K562 (cell line): Measurements from ENCODE around the gene STK24. TPM values are rescaled to one million over a fixed set of nuclear protein-coding genes. Genes with fewer than 3 reads are reported as not detected.

Source experiments
- BDP1 ChIP-seq: IDR thresholded peaks from 3 replicates; pipeline ENCODE4 v1.6.1; 2011; ENCODE audit not compliant: insufficient read length, insufficient read depth
- BRD4 ChIP-seq: fragments of 200-600 bp; sonication (generic); IDR thresholded peaks from 2 replicates; pipeline ENCODE4 v1.6.1; 2017; ENCODE audit warnings: inconsistent platforms
- CBX3 ChIP-seq, 2 experiments: IDR thresholded peaks; 1 replicate in 1 of 2; 2 replicates in 1 of 2; pipeline ENCODE4 v1.6.1; 2012; ENCODE audit warnings: inconsistent platforms in 2 of 2, low read length in 2 of 2, borderline replicate concordance in 1 of 2, control low read depth in 1 of 2
- ESRRA ChIP-seq: fragments of 450-650 bp; IDR thresholded peaks from 2 replicates; pipeline ENCODE4 v1.6.1; 2014; ENCODE audit warnings: low read depth, mild to moderate bottlenecking, moderate library complexity, borderline replicate concordance
- ETV1 ChIP-seq: fragments of 450-650 bp; conservative IDR thresholded peaks from 2 replicates; pipeline ENCODE4 v1.6.1; 2016; ENCODE audit warnings: missing genetic modification characterization, control low read depth, low read depth, missing compliant biosample characterization
- ETV6 ChIP-seq, 3 experiments: fragments of 150-350 bp in 1 of 3; sonication (generic) in 1 of 3; formaldehyde crosslinking in 1 of 3; IDR thresholded peaks; 2 replicates each; pipeline versions ENCODE4 v1.6.1 to v1.8.0; 2014 to 2022; ENCODE audit warnings: borderline replicate concordance in 2 of 3, low read depth in 2 of 3, antibody characterized with exemption in 1 of 3, low read length in 1 of 3, mild to moderate bottlenecking in 1 of 3, missing genetic modification reagents in 1 of 3
- HINFP ChIP-seq: fragments of 450-650 bp; conservative IDR thresholded peaks from 2 replicates; pipeline ENCODE4 v1.6.1; 2016; ENCODE audit warnings: missing genetic modification characterization, low read depth, mild to moderate bottlenecking, control low read depth, missing compliant biosample characterization
- KLF6 ChIP-seq: fragments of 250-450 bp; sonication (Bioruptor Pico); IDR thresholded peaks from 2 replicates; pipeline ENCODE4 v1.4.0; 2020; ENCODE audit warnings: mild to moderate bottlenecking, moderate library complexity, borderline replicate concordance
- MCM2 ChIP-seq: fragments of 450-650 bp; IDR thresholded peaks from 2 replicates; pipeline ENCODE4 v1.6.1; 2017; ENCODE audit warnings: low read depth, mild to moderate bottlenecking
- MCM3 ChIP-seq: fragments of 450-650 bp; IDR thresholded peaks from 2 replicates; pipeline ENCODE4 v1.6.1; 2016
- MEIS2 ChIP-seq: fragments of 450-650 bp; IDR thresholded peaks from 2 replicates; pipeline ENCODE4 v1.6.1; 2014; ENCODE audit warnings: mild to moderate bottlenecking; ENCODE audit not compliant: partially characterized antibody
- MXD1 ChIP-seq: fragments of 250-450 bp; sonication (Bioruptor Pico); IDR thresholded peaks from 2 replicates; pipeline ENCODE4 v1.8.0; 2021; ENCODE audit warnings: borderline replicate concordance, mild to moderate bottlenecking, moderate library complexity; ENCODE audit not compliant: poor library complexity, severe bottlenecking
- MXI1 ChIP-seq: IDR thresholded peaks from 2 replicates; pipeline ENCODE4 v1.6.1; 2011; ENCODE audit warnings: low read depth, mild to moderate bottlenecking, improper control_type of control experiment, low read length
- NR2C2 ChIP-seq, 2 experiments: fragments of 200-800 bp in 1 of 2; sonication (Bioruptor generic) in 1 of 2; sonication (generic) in 1 of 2; formaldehyde crosslinking in 1 of 2; IDR thresholded peaks; 2 replicates each; pipeline versions ENCODE4 v1.6.1 to v1.8.0; 2016 to 2022; ENCODE audit warnings: mild to moderate bottlenecking in 1 of 2, missing compliant biosample characterization in 1 of 2, missing genetic modification characterization in 1 of 2, missing genetic modification reagents in 1 of 2
- PCBP2 ChIP-seq: fragments of 200-400 bp; formaldehyde crosslinking; IDR thresholded peaks from 2 replicates; pipeline ENCODE4 v1.6.1; 2018; ENCODE audit warnings: low read length, low read depth, mild to moderate bottlenecking, moderate library complexity; ENCODE audit not compliant: poor library complexity, severe bottlenecking
- TEAD1 ChIP-seq, 2 experiments: fragments of 450-650 bp in 1 of 2; sonication (generic) in 1 of 2; formaldehyde crosslinking; IDR thresholded peaks; 2 replicates each; pipeline versions ENCODE4 v1.4.0 to v1.8.0; 2020 to 2022; ENCODE audit warnings: mild to moderate bottlenecking in 2 of 2, missing genetic modification reagents in 1 of 2
- U2AF1 ChIP-seq: fragments of 200-400 bp; formaldehyde crosslinking; optimal IDR thresholded peaks from 2 replicates; pipeline ENCODE3; 2017; ENCODE audit warnings: mild to moderate bottlenecking, low read depth, low read length, moderate library complexity
- USF2 ChIP-seq: sonication (generic); formaldehyde crosslinking; IDR thresholded peaks from 2 replicates; pipeline ENCODE4 v1.5.0; 2020; ENCODE audit warnings: missing genetic modification reagents
- YBX1 ChIP-seq: fragments of 450-650 bp; IDR thresholded peaks from 2 replicates; pipeline ENCODE4 v1.7.1; 2016; ENCODE audit warnings: mild to moderate bottlenecking
- ZNF146 ChIP-seq: IDR thresholded peaks from one replicate; pipeline ENCODE4 v1.6.1; 2018; ENCODE audit warnings: missing compliant biosample characterization; ENCODE audit not compliant: unreplicated experiment
- ZNF239 ChIP-seq: fragments of 250-450 bp; sonication (Bioruptor Pico); IDR thresholded peaks from 2 replicates; pipeline ENCODE4 v1.4.0; 2020; ENCODE audit warnings: mild to moderate bottlenecking
- ZNF3 ChIP-seq: fragments of 250-450 bp; sonication (Bioruptor Pico); IDR thresholded peaks from 2 replicates; pipeline ENCODE4 v1.5.0; 2021; ENCODE audit warnings: mild to moderate bottlenecking, moderate library complexity
- ZNF507 ChIP-seq: conservative IDR thresholded peaks from 2 replicates; pipeline ENCODE4 v1.6.1; 2017; ENCODE audit warnings: missing genetic modification characterization, missing compliant biosample characterization
- ZNF717 ChIP-seq: fragments of 250-450 bp; sonication (Bioruptor Pico); IDR thresholded peaks from 2 replicates; pipeline ENCODE4 v1.5.0; 2021
- polyA plus RNA-seq, 8 experiments: library from polyadenylated mRNA; depleted of rRNA in 4 of 8; stranded (reverse) in 5 of 8; unstranded in 3 of 8; fragments of >200 nt; fragmentation: Nextera tagmentation in 2 of 8; fragmentation: Illumina TruSeq in 1 of 8; extraction: Ambion mirVana in 2 of 8; extraction: Trizol in 1 of 8; gene quantifications; 2 replicates each; pipeline versions ENCODE4 v1.2.1 to v1.2.3, GENCODE V29; 2011 to 2014; ENCODE audit warnings: inconsistent platforms in 1 of 8, missing spikeins in 1 of 8
- total RNA-seq, 7 experiments: library from RNA; depleted of rRNA in 6 of 7; stranded (reverse); fragments of >200 nt in 6 of 7; fragmentation: Illumina TruSeq in 2 of 7; extraction: Trizol in 2 of 7; gene quantifications; 2 replicates each; pipeline versions ENCODE4 v1.2.1 to v1.2.3, GENCODE V29; 2011 to 2021; ENCODE audit warnings: low replicate concordance in 1 of 7

STK24 gene
- total and polyA plus RNA-seq, 9 of the 15 experiments (the other 6 are each of a cell fraction or from before 2014, with no cell fraction given) = 3.8 to 78.4 (median 28.2) TPM

- TF ChIP-seq MXD1 (no peak), YBX1 (no peak), ETV1 (tag) (no peak), MCM3 (no peak), ETV6 (IDR thresholded peaks at IDR 0.05; ENCODE audit: borderline replicate concordance in 1 of 2, low read depth in 2 of 2, low read length in 1 of 2) (no peak), ETV6 (CRISPR knock-in tag; IDR thresholded peaks at IDR 0.05; ENCODE audit: borderline replicate concordance) (no peak), USF2 (CRISPR knock-in tag) (no peak), TEAD1 (CRISPR knock-in tag; IDR thresholded peaks at IDR 0.05) (no peak), ZNF717 (CRISPR knock-in tag) (no peak), KLF6 (CRISPR knock-in tag) (no peak), MXI1 (no peak), MCM2 (no peak), U2AF1 (no peak), BRD4 (no peak), NR2C2 (CRISPR knock-in tag; IDR thresholded peaks at IDR 0.05) (no peak), NR2C2 (tag; IDR thresholded peaks at IDR 0.05) (peak; percentile 50), MEIS2 (peak; percentile 92), BDP1 (no peak), CBX3 (IDR thresholded peaks at IDR 0.05; ENCODE audit: borderline replicate concordance in 1 of 2, low read length in 2 of 2) (no peak), ZNF146 (CRISPR knock-in tag) (no peak), ZNF507 (tag) (no peak), ESRRA (peak; percentile 53; the same call in 1 of the 2 replicates), PCBP2 (no peak), ZNF3 (CRISPR knock-in tag) (no peak), HINFP (no peak), ZNF239 (no peak)
These were observed 95.7 kb downstream of the STK24 start (continued) for GRCh38 chr13:98480915-98481877.
